CD14-positive monocyte (primary cell): ENCODE measurements around the gene PPM1F. TPM values are rescaled to one million over a fixed set of nuclear protein-coding genes. Genes with fewer than 3 reads are reported as not detected.

Source experiments
- DNase-seq, 3 donors: peaks; one replicate each; pipeline ENCODE4 v3.0.0-alpha.2; 2011 to 2022
- H2AFZ ChIP-seq: 2 replicates; pipeline ENCODE4 v1.6.0; 2012; ENCODE audit warnings: mild to moderate bottlenecking, low read depth, low read length, inconsistent platforms; ENCODE audit not compliant: insufficient read depth, poor library complexity, severe bottlenecking
- H3K27ac ChIP-seq, 2 donors: 1 replicate in 1 of 2; 2 replicates in 1 of 2; pipeline ENCODE4 v1.5.1; 2012 to 2013; ENCODE audit warnings: low read length in 2 of 2, control low read depth in 1 of 2, inconsistent platforms in 1 of 2, low read depth in 1 of 2, mild to moderate bottlenecking in 1 of 2
- H3K27me3 ChIP-seq, 2 donors: one replicate each; pipeline versions ENCODE4 v1.6.0 to v1.6.1; 2011 to 2013; ENCODE audit warnings: low read length in 2 of 2; ENCODE audit not compliant: control insufficient read depth in 2 of 2, insufficient read depth in 2 of 2
- H3K36me3 ChIP-seq, 2 donors: replicated peaks in 1 of 2; 1 replicate in 1 of 2; 2 replicates in 1 of 2; pipeline versions ENCODE4 v1.5.1 to v1.6.1; 2012 to 2013; ENCODE audit warnings: low read length in 2 of 2, control low read depth in 1 of 2, inconsistent platforms in 1 of 2, mild to moderate bottlenecking in 1 of 2; ENCODE audit not compliant: insufficient read depth in 2 of 2, control insufficient read depth in 1 of 2
- H3K4me1 ChIP-seq, 2 donors: 1 replicate in 1 of 2; 2 replicates in 1 of 2; pipeline versions ENCODE4 v1.5.1 to v1.6.1; 2012 to 2013; ENCODE audit warnings: low read length in 2 of 2, control low read depth in 1 of 2, inconsistent platforms in 1 of 2, mild to moderate bottlenecking in 1 of 2, moderate library complexity in 1 of 2; ENCODE audit not compliant: insufficient read depth in 2 of 2, control insufficient read depth in 1 of 2
- H3K4me2 ChIP-seq: replicated peaks from 2 replicates; pipeline ENCODE3; 2012; ENCODE audit warnings: low read length, moderate library complexity, mild to moderate bottlenecking; ENCODE audit not compliant: poor library complexity, severe bottlenecking; ENCODE audit errors: extremely low read depth
- H3K4me3 ChIP-seq, 3 experiments: fragments of 200-600 bp in 1 of 3; sonication (generic) in 1 of 3; replicated peaks in 1 of 3; 1 replicate in 2 of 3; 2 replicates in 1 of 3; pipeline ENCODE4 v1.5.1; 2011 to 2013; ENCODE audit warnings: low read length in 3 of 3, mild to moderate bottlenecking in 3 of 3, control low read depth in 2 of 3, low read depth in 2 of 3, inconsistent platforms in 1 of 3, moderate library complexity in 1 of 3
- H3K79me2 ChIP-seq: 2 replicates; pipeline ENCODE4 v1.6.0; 2012; ENCODE audit warnings: mild to moderate bottlenecking, control low read depth, inconsistent platforms, low read length, moderate library complexity; ENCODE audit not compliant: insufficient read depth
- H3K9ac ChIP-seq: 2 replicates; pipeline ENCODE4 v1.6.0; 2017; ENCODE audit warnings: low read length, mild to moderate bottlenecking; ENCODE audit not compliant: insufficient read depth, poor library complexity, severe bottlenecking
- H3K9me3 ChIP-seq, 2 donors: replicated peaks in 1 of 2; 1 replicate in 1 of 2; 2 replicates in 1 of 2; pipeline versions ENCODE4 v1.5.1 to v1.6.1; 2012 to 2013; ENCODE audit warnings: low read length in 2 of 2, control low read depth in 1 of 2; ENCODE audit not compliant: control insufficient read depth in 1 of 2, insufficient read depth in 1 of 2
- H4K20me1 ChIP-seq: 2 replicates; pipeline ENCODE4 v1.6.0; 2012; ENCODE audit warnings: mild to moderate bottlenecking, low read length, control low read depth, moderate library complexity; ENCODE audit not compliant: insufficient read depth
- H3K27ac Mint-ChIP-seq, 7 donors: one replicate each; pipeline ENCODE4 v1.8.0; 2020; ENCODE audit warnings: mild to moderate bottlenecking in 7 of 7, mixed read lengths in 7 of 7, moderate library complexity in 6 of 7, inconsistent platforms in 2 of 7
- H3K27me3 Mint-ChIP-seq, 3 donors: one replicate each; pipeline ENCODE4 v1.8.0; 2021 to 2022; ENCODE audit warnings: low read depth in 3 of 3, mild to moderate bottlenecking in 3 of 3, mixed read lengths in 3 of 3, moderate library complexity in 3 of 3, inconsistent platforms in 1 of 3
- H3K36me3 Mint-ChIP-seq, 2 donors: one replicate each; pipeline ENCODE4 v1.8.0; 2020; ENCODE audit warnings: mixed read lengths in 2 of 2, inconsistent platforms in 1 of 2, mild to moderate bottlenecking in 1 of 2
- H3K4me1 Mint-ChIP-seq: one replicate; pipeline ENCODE4 v1.8.0; 2020; ENCODE audit warnings: mild to moderate bottlenecking, mixed read lengths
- H3K4me3 Mint-ChIP-seq, 2 donors: one replicate each; pipeline ENCODE4 v1.8.0; 2020; ENCODE audit warnings: mild to moderate bottlenecking in 2 of 2, mixed read lengths in 2 of 2, moderate library complexity in 1 of 2
- H3K9me3 Mint-ChIP-seq, 7 donors: one replicate each; pipeline ENCODE4 v1.8.0; 2020 to 2022; ENCODE audit warnings: mixed read lengths in 7 of 7, mild to moderate bottlenecking in 6 of 7, moderate library complexity in 6 of 7, inconsistent platforms in 2 of 7
- CTCF ChIP-seq: fragments of 200-600 bp; IDR thresholded peaks from one replicate; pipeline ENCODE4 v1.8.0; 2022; ENCODE audit warnings: antibody characterized with exemption, mild to moderate bottlenecking
- WGBS: methylation state at CpG from one replicate; pipeline ENCODE4 v1.1.5; 2013; ENCODE audit warnings: missing lambda C conversion rate; ENCODE audit not compliant: insufficient coverage; 5-methylcytosine and 5-hydroxymethylcytosine counted together
- intact Hi-C, 2 donors: fragments of 100-400 bp; cut with micrococcal nuclease; formaldehyde crosslinking; loops; one replicate each; pipeline versions ENCODE4 v1.15.0 to v1.15.1; 2023
- polyA plus RNA-seq, 3 donors: library from polyadenylated mRNA; depleted of rRNA in 1 of 3; unstranded in 2 of 3; stranded (reverse) in 1 of 3; fragments of 300-500 nt in 2 of 3; fragments of >200 nt in 1 of 3; fragmentation: Illumina TruSeq in 2 of 3; gene quantifications; 1 replicate in 2 of 3; 2 replicates in 1 of 3; pipeline ENCODE4 v1.2.3, GENCODE V29; 2012 to 2021

PPM1F gene
- polyA plus RNA-seq, 3 donors = 28.8 to 95.0 (median 37.2) TPM

GRCh38 chr22:21904250-21904789 lies 48.3 kb downstream of the PPM1F start:
- Mint-ChIP-seq H3K27ac (peak overlapping the region in 1 of 7 donors; percentile 64), H3K36me3 (peaks cover 9 to 14% of the 10 kb centered on the region in 2 donors)
- no peak overlapping the region for H3K9ac ChIP-seq

GRCh38 chr22:21903283-21903682 lies 49.4 kb downstream of the PPM1F start:
- no CpG with 5 or more reads among the region's 4 CpGs for WGBS
- intact Hi-C loops = no loop called here
- DNase-seq = no peak

More at GRCh38 chr22:21904250-21904789, 48.3 kb downstream of the PPM1F start:
- H3K79me2 ChIP-seq = no peaks in the 10 kb centered on the region
- Mint-ChIP-seq H3K4me3 (no peak overlapping the region), H3K27me3 (peaks cover 3 to 5% (median 5%) of the 10 kb centered on the region in 3 donors), H3K9me3 (peaks cover 0 to 2% (median 0%) of the 10 kb centered on the region in 7 donors), H3K4me1 (no peaks in the 10 kb centered on the region)
- no peak overlapping the region for H3K4me2 ChIP-seq
- no peaks in the 10 kb centered on the region for H3K36me3 ChIP-seq
- intact Hi-C loops = no loop called here
- no peak for DNase-seq
- no peaks in the 10 kb centered on the region for H3K27me3 ChIP-seq
- H3K4me3 ChIP-seq = no peak overlapping the region
- no peaks in the 10 kb centered on the region for H4K20me1 ChIP-seq
- no peak overlapping the region for H2AFZ ChIP-seq
- H3K9me3 ChIP-seq = no peaks in the 10 kb centered on the region
- no peaks in the 10 kb centered on the region for H3K4me1 ChIP-seq
- WGBS = 100% methylated on average over 2 of the region's 4 CpGs
- H3K27ac ChIP-seq = no peak overlapping the region
- no peak for TF ChIP-seq CTCF

More at GRCh38 chr22:21903283-21903682, 49.4 kb downstream of the PPM1F start:
- Histone ChIP-seq H3K27ac (no peak overlapping the region), H3K4me3 (no peak overlapping the region), H3K79me2 (no peaks in the 10 kb centered on the region), H4K20me1 (no peaks in the 10 kb centered on the region), H3K9ac (no peak overlapping the region), H2AFZ (no peak overlapping the region), H3K36me3 (no peaks in the 10 kb centered on the region), H3K4me2 (no peak overlapping the region), H3K4me1 (no peaks in the 10 kb centered on the region), H3K9me3 (no peaks in the 10 kb centered on the region), H3K27me3 (no peaks in the 10 kb centered on the region)
- no peak overlapping the region for H3K27ac Mint-ChIP-seq
- H3K27me3 Mint-ChIP-seq = peaks cover 3 to 5% (median 5%) of the 10 kb centered on the region in 3 donors
- TF ChIP-seq CTCF = no peak
- H3K4me1 Mint-ChIP-seq = no peaks in the 10 kb centered on the region
- H3K4me3 Mint-ChIP-seq = no peak overlapping the region
- H3K9me3 Mint-ChIP-seq = peaks cover 0 to 2% (median 0%) of the 10 kb centered on the region in 7 donors
- H3K36me3 Mint-ChIP-seq = peaks cover 9 to 14% of the 10 kb centered on the region in 2 donors
